BE2C (cell line): Measurements from ENCODE around the gene SPATA31E1.

Source experiments
- DNase-seq: peaks from one replicate; pipeline ENCODE4 v3.0.0-alpha.2; 2020
- H3K27me3 ChIP-seq: fragments of 250-450 bp; sonication (Bioruptor Pico); 2 replicates; pipeline ENCODE4 v1.5.1; 2020; ENCODE audit warnings: mild to moderate bottlenecking
- H3K36me3 ChIP-seq: fragments of 250-450 bp; sonication (Bioruptor Pico); 2 replicates; pipeline ENCODE4 v1.5.1; 2020; ENCODE audit warnings: mild to moderate bottlenecking
- H3K4me1 ChIP-seq: fragments of 250-450 bp; sonication (Bioruptor Pico); 2 replicates; pipeline ENCODE4 v1.5.1; 2020
- H3K4me3 ChIP-seq: 2 replicates; pipeline ENCODE4 v1.5.1; 2011; ENCODE audit warnings: low read depth, low read length
- H3K9me3 ChIP-seq: fragments of 250-450 bp; sonication (Bioruptor Pico); 2 replicates; pipeline ENCODE4 v1.5.1; 2020
- TF ChIP-seq, protein P1 (sequence below): IDR thresholded peaks from 2 replicates; pipeline ENCODE4 v1.5.1; 2012; ENCODE audit warnings: mild to moderate bottlenecking, low read depth, low read length

Gene SPATA31E1

GRCh38 chr9:87874304-87874623 lies 8.4 kb upstream of the SPATA31E1 start:
- H3K9me3 ChIP-seq, result no peaks in the 10 kb centered on the region
- no peak for DNase-seq
- H3K27me3 ChIP-seq, result no peaks in the 10 kb centered on the region
- peaks cover 7% of the 10 kb centered on the region for H3K4me1 ChIP-seq
- no peak overlapping the region for H3K4me3 ChIP-seq
- H3K36me3 ChIP-seq, result no peaks in the 10 kb centered on the region
- TF ChIP-seq, protein P1, sequence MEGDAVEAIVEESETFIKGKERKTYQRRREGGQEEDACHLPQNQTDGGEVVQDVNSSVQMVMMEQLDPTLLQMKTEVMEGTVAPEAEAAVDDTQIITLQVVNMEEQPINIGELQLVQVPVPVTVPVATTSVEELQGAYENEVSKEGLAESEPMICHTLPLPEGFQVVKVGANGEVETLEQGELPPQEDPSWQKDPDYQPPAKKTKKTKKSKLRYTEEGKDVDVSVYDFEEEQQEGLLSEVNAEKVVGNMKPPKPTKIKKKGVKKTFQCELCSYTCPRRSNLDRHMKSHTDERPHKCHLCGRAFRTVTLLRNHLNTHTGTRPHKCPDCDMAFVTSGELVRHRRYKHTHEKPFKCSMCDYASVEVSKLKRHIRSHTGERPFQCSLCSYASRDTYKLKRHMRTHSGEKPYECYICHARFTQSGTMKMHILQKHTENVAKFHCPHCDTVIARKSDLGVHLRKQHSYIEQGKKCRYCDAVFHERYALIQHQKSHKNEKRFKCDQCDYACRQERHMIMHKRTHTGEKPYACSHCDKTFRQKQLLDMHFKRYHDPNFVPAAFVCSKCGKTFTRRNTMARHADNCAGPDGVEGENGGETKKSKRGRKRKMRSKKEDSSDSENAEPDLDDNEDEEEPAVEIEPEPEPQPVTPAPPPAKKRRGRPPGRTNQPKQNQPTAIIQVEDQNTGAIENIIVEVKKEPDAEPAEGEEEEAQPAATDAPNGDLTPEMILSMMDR, result no peak

DNA sequence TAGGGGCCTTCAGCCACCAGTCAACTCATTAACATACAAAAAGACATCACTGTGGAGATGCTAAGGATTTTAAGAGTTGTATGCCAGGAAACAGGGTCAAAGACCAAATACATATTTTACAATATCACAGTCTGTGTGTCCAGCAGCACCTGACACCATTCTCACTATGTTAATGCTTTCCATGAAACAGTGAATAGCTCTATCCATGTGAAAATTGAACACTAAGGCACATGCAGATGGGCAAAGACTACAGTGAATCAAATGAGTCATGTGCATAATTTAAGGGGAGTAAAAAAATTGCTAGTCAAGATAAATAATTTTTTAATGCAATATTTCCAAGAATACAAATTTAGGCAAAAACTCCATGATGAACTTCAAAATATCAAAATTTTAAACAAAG lies 7.6 kb upstream of the SPATA31E1 start:
- DNase-seq, result no peak
- peaks cover 7% of the 10 kb centered on the region for H3K4me1 ChIP-seq
- H3K36me3 ChIP-seq, result no peaks in the 10 kb centered on the region
- no peaks in the 10 kb centered on the region for H3K27me3 ChIP-seq
- H3K4me3 ChIP-seq, result no peak overlapping the region
- no peaks in the 10 kb centered on the region for H3K9me3 ChIP-seq
- TF ChIP-seq, protein P1, result no peak

- H3K4me1 ChIP-seq, result peaks cover 7% of the 10 kb centered on the region
- H3K4me3 ChIP-seq, result no peak overlapping the region
- no peak for DNase-seq
- H3K27me3 ChIP-seq, result no peaks in the 10 kb centered on the region
- TF ChIP-seq, protein P1, result no peak
- no peaks in the 10 kb centered on the region for H3K36me3 ChIP-seq
- H3K9me3 ChIP-seq, result no peaks in the 10 kb centered on the region; the same call in 1 of the 2 replicates
Observed at GRCh38 chr9:87875831-87876545, 6.7 kb upstream of the SPATA31E1 start.

GRCh38 chr9:87876708-87877107 lies 6.0 kb upstream of the SPATA31E1 start:
- Histone ChIP-seq H3K4me1 (peaks cover 7% of the 10 kb centered on the region), H3K36me3 (no peaks in the 10 kb centered on the region), H3K27me3 (no peaks in the 10 kb centered on the region), H3K9me3 (no peaks in the 10 kb centered on the region; the same call in 1 of the 2 replicates), H3K4me3 (no peak overlapping the region)
- DNase-seq, result no peak
- TF ChIP-seq, protein P1, result no peak

GRCh38 chr9:87878989-87879511 lies 3.6 kb upstream of the SPATA31E1 start:
- Histone ChIP-seq H3K4me1 (no peaks in the 10 kb centered on the region), H3K27me3 (no peaks in the 10 kb centered on the region), H3K36me3 (no peaks in the 10 kb centered on the region), H3K9me3 (no peaks in the 10 kb centered on the region; the same call in 1 of the 2 replicates), H3K4me3 (no peak overlapping the region)
- TF ChIP-seq, protein P1, result no peak
- DNase-seq, result no peak

- Histone ChIP-seq H3K27me3 (no peaks in the 10 kb centered on the region), H3K9me3 (no peaks in the 10 kb centered on the region; the same call in 1 of the 2 replicates), H3K36me3 (no peaks in the 10 kb centered on the region), H3K4me1 (no peaks in the 10 kb centered on the region), H3K4me3 (no peak overlapping the region)
- TF ChIP-seq, protein P1, result no peak
- no peak for DNase-seq
Observed at GRCh38 chr9:87880116-87880515, 2.6 kb upstream of the SPATA31E1 start.
